ENCODE results near the gene FAM163B.

The FAM163B gene

GRCh38 chr9:133609311-133610098, at the start of gene FAM163B:
FAM163B (minus strand) TSS chr9:133609389; CDS start chr9:133580223, 29,166 bp downstream.
- H3K9ac ChIP-seq (ENCODE audit: low read length in 5 of 5): no peak within 1 kb of the TSS
- H3K27me3 ChIP-seq (ENCODE audit: control insufficient read depth in 5 of 5, insufficient read depth in 4 of 5, low read length in 5 of 5): peaks cover 25 to 78% (median 61%) of the 10 kb centered on the region in 5 donors
- H3K9me3 ChIP-seq (ENCODE audit: control insufficient read depth in 5 of 5, low read length in 5 of 5): no peaks in the 10 kb centered on the region
- H3K4me1 ChIP-seq (ENCODE audit: control insufficient read depth in 5 of 5, insufficient read depth in 5 of 5, low read length in 5 of 5): no peaks in the 10 kb centered on the region
- no peak within 1 kb of the TSS for H3K27ac ChIP-seq (ENCODE audit: low read depth, low read length)
- no peaks in the 10 kb centered on the region for H3K36me3 ChIP-seq (ENCODE audit: control insufficient read depth in 5 of 5, insufficient read depth in 5 of 5, low read length in 5 of 5)
- H3K4me3 ChIP-seq (ENCODE audit: low read depth in 1 of 5, low read length in 5 of 5): no peak within 1 kb of the TSS

- Histone ChIP-seq H3K27ac (ENCODE audit: low read depth, low read length) (no peak overlapping the region), H3K4me3 (ENCODE audit: low read depth in 1 of 5, low read length in 5 of 5) (no peak overlapping the region), H3K9ac (ENCODE audit: low read length in 5 of 5) (no peak overlapping the region), H3K9me3 (ENCODE audit: control insufficient read depth in 5 of 5, low read length in 5 of 5) (no peaks in the 10 kb centered on the region), H3K36me3 (ENCODE audit: control insufficient read depth in 5 of 5, insufficient read depth in 5 of 5, low read length in 5 of 5) (no peaks in the 10 kb centered on the region), H3K27me3 (ENCODE audit: control insufficient read depth in 5 of 5, insufficient read depth in 4 of 5, low read length in 5 of 5) (peaks cover 46 to 77% (median 72%) of the 10 kb centered on the region in 5 donors), H3K4me1 (ENCODE audit: control insufficient read depth in 5 of 5, insufficient read depth in 5 of 5, low read length in 5 of 5) (peaks cover 0 to 20% (median 13%) of the 10 kb centered on the region in 5 donors)
Observed at GRCh38 chr9:133657120-133657661, 48.0 kb upstream of the FAM163B start.

DNA sequence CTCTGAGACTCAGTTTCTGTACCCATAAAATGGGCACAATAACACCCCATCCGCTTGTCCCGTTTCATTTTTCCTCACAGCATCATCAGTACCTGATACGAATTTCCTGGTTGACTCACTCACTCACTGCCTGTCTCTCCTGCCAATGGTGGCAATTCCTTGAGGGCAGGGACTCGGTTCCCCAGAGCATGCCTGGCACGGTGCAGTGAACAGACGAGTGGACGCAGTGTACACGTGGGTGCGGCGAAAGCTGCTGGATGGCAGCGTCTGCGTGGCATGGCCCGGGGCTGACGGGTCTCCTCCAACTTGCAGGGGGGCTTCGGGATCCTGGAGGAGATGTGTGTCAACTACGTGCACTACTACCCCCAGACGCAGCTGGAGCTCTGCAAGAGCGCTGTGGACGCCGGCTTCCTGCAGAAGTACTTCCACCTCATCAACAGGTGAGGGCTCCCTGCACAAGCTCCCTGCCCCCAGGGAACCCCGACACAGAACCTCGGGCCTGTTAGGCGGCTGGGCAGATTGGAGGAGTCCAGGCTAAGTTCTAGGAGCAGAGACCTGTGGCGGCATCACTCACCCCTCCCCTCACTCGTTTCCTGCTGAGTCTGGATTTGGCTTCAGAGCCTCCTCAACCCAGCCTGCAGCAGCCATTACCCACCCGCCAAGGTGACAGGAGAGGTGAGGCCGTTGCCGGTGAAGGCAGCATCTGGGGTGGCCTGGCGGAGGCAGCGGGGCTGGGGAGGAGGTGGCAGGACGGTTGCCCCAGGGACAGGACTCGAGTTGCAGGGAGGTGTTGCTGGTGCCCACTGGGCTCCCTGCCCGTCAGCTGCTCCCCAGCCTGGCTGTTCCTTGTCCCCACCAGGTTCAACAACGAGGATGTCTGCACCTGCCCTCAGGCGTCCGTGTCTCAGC, 47.3 kb upstream of the FAM163B start:
- no peaks in the 10 kb centered on the region for H3K9me3 ChIP-seq (ENCODE audit: control insufficient read depth in 5 of 5, low read length in 5 of 5)
- peaks cover 46 to 79% (median 73%) of the 10 kb centered on the region in 5 donors for H3K27me3 ChIP-seq (ENCODE audit: control insufficient read depth in 5 of 5, insufficient read depth in 4 of 5, low read length in 5 of 5)
- H3K36me3 ChIP-seq (ENCODE audit: control insufficient read depth in 5 of 5, insufficient read depth in 5 of 5, low read length in 5 of 5): no peaks in the 10 kb centered on the region
- peaks cover 0 to 20% (median 13%) of the 10 kb centered on the region in 5 donors for H3K4me1 ChIP-seq (ENCODE audit: control insufficient read depth in 5 of 5, insufficient read depth in 5 of 5, low read length in 5 of 5)
- no peak overlapping the region for H3K4me3 ChIP-seq (ENCODE audit: low read depth in 1 of 5, low read length in 5 of 5)
- no peak overlapping the region for H3K9ac ChIP-seq (ENCODE audit: low read length in 5 of 5)
- no peak overlapping the region for H3K27ac ChIP-seq (ENCODE audit: low read depth, low read length)

DNA sequence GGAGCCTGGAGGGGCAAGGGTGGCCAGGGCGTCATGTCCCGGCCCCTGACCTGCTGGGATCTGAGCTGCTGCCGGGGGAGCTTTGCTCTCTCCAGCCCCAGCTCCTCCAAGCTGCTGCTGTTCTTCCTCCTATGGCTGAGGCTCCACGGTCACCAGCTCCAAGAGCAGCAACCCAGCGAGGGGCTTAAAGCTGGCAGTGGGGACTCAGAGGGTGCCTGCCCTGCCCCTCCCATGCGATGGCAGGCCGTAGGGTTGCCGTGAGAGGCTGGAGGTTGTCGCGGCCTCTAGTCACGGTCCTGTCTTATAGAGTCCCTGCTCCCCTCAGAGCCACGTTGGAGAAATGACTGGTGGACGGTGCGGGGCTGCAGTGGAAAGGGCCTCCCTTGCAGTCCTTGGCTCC, 46.5 kb upstream of the FAM163B start:
- Histone ChIP-seq H3K9ac (ENCODE audit: low read length in 5 of 5) (no peak overlapping the region), H3K4me1 (ENCODE audit: control insufficient read depth in 5 of 5, insufficient read depth in 5 of 5, low read length in 5 of 5) (peaks cover 0 to 20% (median 13%) of the 10 kb centered on the region in 5 donors), H3K27me3 (ENCODE audit: control insufficient read depth in 5 of 5, insufficient read depth in 4 of 5, low read length in 5 of 5) (peaks cover 46 to 84% (median 77%) of the 10 kb centered on the region in 5 donors), H3K36me3 (ENCODE audit: control insufficient read depth in 5 of 5, insufficient read depth in 5 of 5, low read length in 5 of 5) (no peaks in the 10 kb centered on the region), H3K9me3 (ENCODE audit: control insufficient read depth in 5 of 5, low read length in 5 of 5) (no peaks in the 10 kb centered on the region), H3K4me3 (ENCODE audit: low read depth in 1 of 5, low read length in 5 of 5) (no peak overlapping the region), H3K27ac (ENCODE audit: low read depth, low read length) (no peak overlapping the region)

- Histone ChIP-seq H3K36me3 (ENCODE audit: control insufficient read depth in 5 of 5, insufficient read depth in 5 of 5, low read length in 5 of 5) (no peaks in the 10 kb centered on the region), H3K9me3 (ENCODE audit: control insufficient read depth in 5 of 5, low read length in 5 of 5) (no peaks in the 10 kb centered on the region), H3K27ac (ENCODE audit: low read depth, low read length) (no peak overlapping the region), H3K4me3 (ENCODE audit: low read depth in 1 of 5, low read length in 5 of 5) (no peak overlapping the region), H3K4me1 (ENCODE audit: control insufficient read depth in 5 of 5, insufficient read depth in 5 of 5, low read length in 5 of 5) (peaks cover 0 to 20% (median 13%) of the 10 kb centered on the region in 5 donors), H3K9ac (ENCODE audit: low read length in 5 of 5) (no peak overlapping the region), H3K27me3 (ENCODE audit: control insufficient read depth in 5 of 5, insufficient read depth in 4 of 5, low read length in 5 of 5) (peaks cover 46 to 78% (median 71%) of the 10 kb centered on the region in 5 donors)
Observed at GRCh38 chr9:133654736-133655657, 45.8 kb upstream of the FAM163B start.

GRCh38 chr9:133653638-133654037, 44.4 kb upstream of the FAM163B start:
- Histone ChIP-seq H3K4me1 (ENCODE audit: control insufficient read depth in 5 of 5, insufficient read depth in 5 of 5, low read length in 5 of 5) (peaks cover 0 to 13% (median 6%) of the 10 kb centered on the region in 5 donors), H3K9me3 (ENCODE audit: control insufficient read depth in 5 of 5, low read length in 5 of 5) (no peaks in the 10 kb centered on the region), H3K27me3 (ENCODE audit: control insufficient read depth in 5 of 5, insufficient read depth in 4 of 5, low read length in 5 of 5) (peaks cover 36 to 71% (median 62%) of the 10 kb centered on the region in 5 donors), H3K27ac (ENCODE audit: low read depth, low read length) (no peak overlapping the region), H3K9ac (ENCODE audit: low read length in 5 of 5) (no peak overlapping the region), H3K36me3 (ENCODE audit: control insufficient read depth in 5 of 5, insufficient read depth in 5 of 5, low read length in 5 of 5) (no peaks in the 10 kb centered on the region), H3K4me3 (ENCODE audit: low read depth in 1 of 5, low read length in 5 of 5) (no peak overlapping the region)

DNA sequence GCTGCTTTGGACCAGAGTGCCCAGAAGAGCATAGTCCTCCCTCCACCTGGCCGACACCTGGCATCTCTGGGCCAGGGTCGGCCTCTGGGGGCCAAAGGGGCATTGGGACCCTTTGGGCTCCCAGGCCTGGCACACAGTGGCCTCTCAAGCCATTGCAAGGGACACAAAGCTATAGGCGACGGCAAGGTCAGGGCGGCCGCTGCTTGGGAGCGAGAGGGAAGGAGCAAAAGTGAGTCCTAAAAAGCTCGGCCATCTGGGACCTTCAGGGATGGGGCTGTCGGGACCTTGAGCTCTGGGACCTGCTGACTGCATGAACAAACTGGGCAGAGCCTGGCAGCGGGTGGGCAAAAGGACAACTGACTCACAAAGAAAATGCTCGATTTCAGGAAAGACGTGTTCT, 40.8 kb upstream of the FAM163B start:
- peaks cover 5 to 46% (median 42%) of the 10 kb centered on the region in 5 donors for H3K27me3 ChIP-seq (ENCODE audit: control insufficient read depth in 5 of 5, insufficient read depth in 4 of 5, low read length in 5 of 5)
- no peaks in the 10 kb centered on the region for H3K9me3 ChIP-seq (ENCODE audit: control insufficient read depth in 5 of 5, low read length in 5 of 5)
- no peak overlapping the region for H3K9ac ChIP-seq (ENCODE audit: low read length in 5 of 5)
- no peak overlapping the region for H3K4me3 ChIP-seq (ENCODE audit: low read depth in 1 of 5, low read length in 5 of 5)
- H3K27ac ChIP-seq (ENCODE audit: low read depth, low read length): no peak overlapping the region
- H3K4me1 ChIP-seq (ENCODE audit: control insufficient read depth in 5 of 5, insufficient read depth in 5 of 5, low read length in 5 of 5): no peaks in the 10 kb centered on the region
- H3K36me3 ChIP-seq (ENCODE audit: control insufficient read depth in 5 of 5, insufficient read depth in 5 of 5, low read length in 5 of 5): no peaks in the 10 kb centered on the region

- H3K9me3 ChIP-seq (ENCODE audit: control insufficient read depth in 5 of 5, low read length in 5 of 5): no peaks in the 10 kb centered on the region
- no peaks in the 10 kb centered on the region for H3K4me1 ChIP-seq (ENCODE audit: control insufficient read depth in 5 of 5, insufficient read depth in 5 of 5, low read length in 5 of 5)
- H3K36me3 ChIP-seq (ENCODE audit: control insufficient read depth in 5 of 5, insufficient read depth in 5 of 5, low read length in 5 of 5): no peaks in the 10 kb centered on the region
- H3K27me3 ChIP-seq (ENCODE audit: control insufficient read depth in 5 of 5, insufficient read depth in 4 of 5, low read length in 5 of 5): peaks cover 5 to 50% (median 38%) of the 10 kb centered on the region in 5 donors
- no peak overlapping the region for H3K27ac ChIP-seq (ENCODE audit: low read depth, low read length)
- H3K4me3 ChIP-seq (ENCODE audit: low read depth in 1 of 5, low read length in 5 of 5): no peak overlapping the region
- no peak overlapping the region for H3K9ac ChIP-seq (ENCODE audit: low read length in 5 of 5)
Observed at GRCh38 chr9:133649194-133649593, 40.0 kb upstream of the FAM163B start.

GRCh38 chr9:133647765-133648469, 38.7 kb upstream of the FAM163B start:
- Histone ChIP-seq H3K27ac (ENCODE audit: low read depth, low read length) (no peak overlapping the region), H3K27me3 (ENCODE audit: control insufficient read depth in 5 of 5, insufficient read depth in 4 of 5, low read length in 5 of 5) (peaks cover 5 to 43% (median 31%) of the 10 kb centered on the region in 5 donors), H3K9me3 (ENCODE audit: control insufficient read depth in 5 of 5, low read length in 5 of 5) (no peaks in the 10 kb centered on the region), H3K4me1 (ENCODE audit: control insufficient read depth in 5 of 5, insufficient read depth in 5 of 5, low read length in 5 of 5) (peaks cover 0 to under 1% (median 0%) of the 10 kb centered on the region in 5 donors), H3K36me3 (ENCODE audit: control insufficient read depth in 5 of 5, insufficient read depth in 5 of 5, low read length in 5 of 5) (no peaks in the 10 kb centered on the region), H3K9ac (ENCODE audit: low read length in 5 of 5) (no peak overlapping the region), H3K4me3 (ENCODE audit: low read depth in 1 of 5, low read length in 5 of 5) (no peak overlapping the region)
